ENCODE results near the gene ADAP2. TPM values are rescaled to one million over a fixed set of nuclear protein-coding genes. Genes with fewer than 3 reads are reported as not detected.

ADAP2 gene
- total RNA-seq, 1 donor from 2014 or later: 26.9 TPM

DNA sequence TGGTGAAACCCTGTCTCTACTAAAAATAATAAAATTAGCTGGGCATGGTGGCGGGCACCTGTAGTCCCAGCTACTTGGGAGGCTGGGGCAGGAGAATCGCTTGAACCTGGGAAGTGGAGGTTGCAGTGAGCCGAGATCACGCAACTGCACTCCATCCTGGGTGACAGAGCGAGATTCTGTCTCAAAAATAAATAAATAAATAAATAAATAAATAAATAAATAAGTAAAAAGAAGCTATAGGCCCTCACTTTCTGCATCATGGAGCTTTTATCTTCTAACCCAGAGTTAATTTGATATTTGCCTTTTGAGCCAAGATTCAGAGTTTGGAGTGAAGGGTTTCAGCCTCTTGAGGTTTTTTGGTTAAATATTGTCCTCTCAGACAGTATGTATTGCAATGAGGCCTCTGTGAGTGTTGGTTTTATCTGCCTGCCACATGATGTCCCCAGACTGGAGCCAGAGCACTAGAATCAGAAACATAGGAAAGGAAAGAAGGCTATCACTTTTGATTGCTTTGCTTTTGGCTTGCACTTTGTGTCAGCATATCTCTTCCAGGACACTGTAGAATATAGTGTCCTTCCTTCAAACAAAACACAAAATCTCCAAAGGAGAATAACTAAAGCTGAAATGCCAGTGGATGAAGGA lies 81.6 kb downstream of the ADAP2 start:
- DNase-seq (ENCODE audit: low spot score) (no peak), ATAC-seq (no peak)
- intact Hi-C loops (cut with DNase I): no loop called here

DNA sequence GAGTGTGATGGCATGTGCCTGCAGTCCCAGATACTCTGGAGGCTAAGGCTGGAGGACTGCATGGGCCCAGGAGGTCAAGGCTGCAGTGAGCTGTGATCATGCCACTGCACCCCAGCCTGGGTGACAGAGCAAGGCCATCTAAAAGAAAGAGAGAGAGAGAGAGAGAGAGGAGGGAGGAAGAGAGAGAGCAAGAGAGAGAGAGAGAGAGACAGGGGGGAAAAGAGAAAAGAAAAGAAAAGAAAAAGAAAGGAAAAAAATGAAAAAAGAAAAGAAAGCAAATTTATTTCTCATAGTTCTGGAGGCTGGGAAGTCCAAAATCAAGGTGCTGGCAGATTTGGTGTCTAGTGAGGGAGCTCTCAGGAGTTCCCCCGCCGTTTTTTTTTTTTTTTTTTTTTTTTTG lies 82.4 kb downstream of the ADAP2 start:
- ATAC-seq: no peak
- intact Hi-C loops (cut with DNase I): no loop called here
- no peak for DNase-seq (ENCODE audit: low spot score)

DNA sequence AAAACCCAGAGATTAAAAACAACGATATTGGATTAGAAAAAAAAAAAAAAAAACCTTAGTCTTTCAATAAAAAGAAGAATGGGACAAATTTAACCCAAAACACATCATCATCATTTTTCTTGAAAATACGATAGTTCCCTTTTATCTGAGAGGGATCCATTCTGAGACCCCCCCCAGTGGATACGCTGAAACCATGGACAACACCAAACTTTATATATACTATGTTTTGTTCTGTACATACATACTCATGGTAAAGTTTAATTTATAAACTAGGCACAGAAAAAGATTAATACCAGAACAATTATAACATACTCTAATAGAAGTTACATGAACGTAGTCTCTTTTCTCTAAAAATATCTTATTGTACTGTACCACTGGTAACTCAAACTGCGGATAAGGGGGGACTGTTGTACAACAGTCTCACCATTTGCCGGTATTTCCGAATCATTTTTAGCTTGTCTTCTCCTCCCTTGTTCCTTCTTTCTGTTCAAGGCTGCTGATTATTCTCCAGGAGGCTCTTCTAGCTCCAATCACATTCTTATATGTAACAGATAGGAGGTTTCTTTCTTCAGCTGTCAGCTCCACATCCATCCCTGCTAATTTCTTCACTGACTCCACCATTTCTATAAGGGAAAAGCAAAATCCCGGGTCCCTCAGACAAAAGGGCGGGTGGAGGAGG lies 86.1 kb downstream of the ADAP2 start:
- ATAC-seq (no peak), DNase-seq (ENCODE audit: low spot score) (no peak)

DNA sequence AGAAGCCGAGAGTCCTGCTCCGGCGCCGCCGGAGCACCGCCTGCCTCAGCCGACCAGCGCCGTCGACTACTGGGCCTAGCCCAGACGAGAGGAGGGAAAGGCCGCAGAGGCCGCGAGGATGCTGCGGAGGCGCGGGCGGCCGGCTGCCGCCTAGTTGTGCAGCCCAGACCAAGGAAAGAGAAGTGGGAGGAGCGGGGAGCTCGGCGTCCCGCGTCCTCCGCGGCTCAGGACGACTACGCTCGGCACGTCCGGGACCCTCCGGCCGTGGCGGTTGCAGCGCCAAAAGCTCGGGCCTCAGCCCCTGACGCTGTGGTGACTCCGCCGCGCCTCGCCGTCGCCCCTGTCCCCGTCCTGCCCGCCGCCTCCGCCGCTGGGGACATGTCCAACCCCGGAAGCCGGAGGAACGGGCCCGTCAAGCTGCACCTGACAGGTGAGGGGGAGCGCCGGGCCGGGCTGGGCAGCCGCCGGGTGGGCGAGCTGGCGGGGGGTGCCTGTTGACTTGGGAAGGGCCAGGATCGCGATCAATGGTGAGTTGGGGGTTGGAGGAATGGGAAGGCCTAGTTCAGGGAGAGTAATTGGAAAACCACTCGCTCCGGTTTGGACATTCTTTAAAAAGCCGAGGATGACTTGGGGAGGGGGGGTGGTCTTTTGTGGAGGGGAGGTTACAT lies 86.8 kb downstream of the ADAP2 start:
- ATAC-seq (peak; percentile 82), DNase-seq (ENCODE audit: low spot score) (peak; percentile 71)
- intact Hi-C loops (cut with DNase I): no loop called here

More for the DNA sequence above, 86.1 kb downstream of the ADAP2 start:
- intact Hi-C loops (cut with DNase I): no loop called here

Other genes with a start within 250 kb of the ADAP2 start
- gene CRLF3, start 97.3 kb upstream of the ADAP2 start, total RNA-seq: 15.5 TPM
- gene ATAD5, start 90.0 kb upstream of the ADAP2 start, total RNA-seq: 1.5 TPM
- gene TEFM, start 15.7 kb upstream of the ADAP2 start, total RNA-seq: 16.4 TPM
- gene RNF135, start 49.1 kb downstream of the ADAP2 start, total RNA-seq: 23.8 TPM
- gene NF1, start 173.0 kb downstream of the ADAP2 start, total RNA-seq: 106 TPM